ENCODE data around the gene GABRR2. TPM values are rescaled to one million over a fixed set of nuclear protein-coding genes. Genes with fewer than 3 reads are reported as not detected.

The GABRR2 gene
- total RNA-seq, 1 experiment from 2014 or later = 0.78 TPM

GRCh38 chr6:89302195-89302770 is 12.8 kb downstream of the GABRR2 start:
- no peaks in the 10 kb centered on the region for H3K27me3 Mint-ChIP-seq (ENCODE audit: unreplicated experiment)

GRCh38 chr6:89301586-89302194 is 13.4 kb downstream of the GABRR2 start:
- Mint-ChIP-seq H3K36me3 (ENCODE audit: insufficient read depth, unreplicated experiment) (peaks cover 22% of the 10 kb centered on the region), H3K4me3 (ENCODE audit: low read depth, unreplicated experiment) (no peak overlapping the region), H3K27ac (ENCODE audit: unreplicated experiment) (no peak overlapping the region), H3K9me3 (ENCODE audit: low read depth, unreplicated experiment) (peaks cover 3% of the 10 kb centered on the region), H3K4me1 (ENCODE audit: low read depth, unreplicated experiment) (peaks cover 37% of the 10 kb centered on the region), H3K27me3 (ENCODE audit: unreplicated experiment) (no peaks in the 10 kb centered on the region)
- TF ChIP-seq CTCF (IDR thresholded peaks at IDR 0.05; ENCODE audit: unreplicated experiment) = no peak
- DNase-seq = no peak
- no TSS peak for BruUV-seq (replicated peaks)
- CTCF ChIA-PET = no interaction called here
- intact Hi-C loops (cut with micrococcal nuclease; ENCODE audit: unreplicated experiment) = no loop called here

More at GRCh38 chr6:89302195-89302770, 12.8 kb downstream of the GABRR2 start:
- intact Hi-C loops (cut with micrococcal nuclease; ENCODE audit: unreplicated experiment) = no loop called here
- Mint-ChIP-seq H3K4me1 (ENCODE audit: low read depth, unreplicated experiment) (peaks cover 37% of the 10 kb centered on the region), H3K4me3 (ENCODE audit: low read depth, unreplicated experiment) (no peak overlapping the region), H3K9me3 (ENCODE audit: low read depth, unreplicated experiment) (peaks cover 3% of the 10 kb centered on the region), H3K27ac (ENCODE audit: unreplicated experiment) (no peak overlapping the region), H3K36me3 (ENCODE audit: insufficient read depth, unreplicated experiment) (peaks cover 22% of the 10 kb centered on the region)
- CTCF ChIA-PET = no interaction called here
- BruUV-seq (replicated peaks) = no TSS peak
- no peak for TF ChIP-seq CTCF (IDR thresholded peaks at IDR 0.05; ENCODE audit: unreplicated experiment)
- no peak for DNase-seq

GRCh38 chr6:89299466-89299850 is 15.6 kb downstream of the GABRR2 start:
- no peak for TF ChIP-seq CTCF (IDR thresholded peaks at IDR 0.05; ENCODE audit: unreplicated experiment)
- Mint-ChIP-seq H3K27me3 (ENCODE audit: unreplicated experiment) (no peaks in the 10 kb centered on the region), H3K9me3 (ENCODE audit: low read depth, unreplicated experiment) (peaks cover 3% of the 10 kb centered on the region), H3K36me3 (ENCODE audit: insufficient read depth, unreplicated experiment) (peaks cover 22% of the 10 kb centered on the region), H3K4me1 (ENCODE audit: low read depth, unreplicated experiment) (peaks cover 44% of the 10 kb centered on the region), H3K27ac (ENCODE audit: unreplicated experiment) (peak overlapping the region; percentile 98), H3K4me3 (ENCODE audit: low read depth, unreplicated experiment) (no peak overlapping the region)
- DNase-seq = peak; percentile 32
- BruUV-seq (replicated peaks) = no TSS peak
- intact Hi-C loops (cut with micrococcal nuclease; ENCODE audit: unreplicated experiment) = loop anchor here (5.0 kb wide), 2 partner anchors 53 to 68 kb away; partner anchors contain the start of gene UBE2J1
- CTCF ChIA-PET = interaction anchor here (1.1 to 2.4 kb wide), 2 partner anchors 12 to 51 kb away, joined by 5 to 9 read pairs; no protein-coding TSS in a partner anchor

- CTCF ChIA-PET = interaction anchor here (1.1 to 2.4 kb wide), 4 partner anchors 13 to 76 kb away, joined by 4 to 9 read pairs (median 5); no protein-coding TSS in a partner anchor
- no peak for TF ChIP-seq CTCF (IDR thresholded peaks at IDR 0.05; ENCODE audit: unreplicated experiment)
- H3K27me3 Mint-ChIP-seq (ENCODE audit: unreplicated experiment) = no peaks in the 10 kb centered on the region
- no TSS peak for BruUV-seq (replicated peaks)
- H3K4me3 Mint-ChIP-seq (ENCODE audit: low read depth, unreplicated experiment) = peak overlapping the region; percentile 47
- peak overlapping the region; percentile 98 for H3K27ac Mint-ChIP-seq (ENCODE audit: unreplicated experiment)
- peaks cover 22% of the 10 kb centered on the region for H3K36me3 Mint-ChIP-seq (ENCODE audit: insufficient read depth, unreplicated experiment)
- peak; percentile 63 for DNase-seq
- intact Hi-C loops (cut with micrococcal nuclease; ENCODE audit: unreplicated experiment) = loop anchor here (5.0 kb wide), 2 partner anchors 53 to 68 kb away; partner anchors contain the start of gene UBE2J1
- H3K4me1 Mint-ChIP-seq (ENCODE audit: low read depth, unreplicated experiment) = peaks cover 44% of the 10 kb centered on the region
- H3K9me3 Mint-ChIP-seq (ENCODE audit: low read depth, unreplicated experiment) = peaks cover 3% of the 10 kb centered on the region
These were observed 16.2 kb downstream of the GABRR2 start for GRCh38 chr6:89298680-89299465.

Measured in Calu3 (cell line).